HEK293T (cell line): ENCODE measurements around the gene REEP2.

Experiments used
- CTCF ChIA-PET: fragments of 350-600 bp; formaldehyde crosslinking; extraction: SDS; loops from one replicate; lab custom pipeline; 2021; ENCODE audit warnings: antibody characterized with exemption, inconsistent platforms; lab: Yijun Ruan, JAX
- POLR2A ChIA-PET: fragments of 350-600 bp; formaldehyde crosslinking; extraction: SDS; loops from one replicate; lab custom pipeline; 2020; ENCODE audit warnings: antibody characterized with exemption, inconsistent platforms; lab: Yijun Ruan, JAX
- DNase-seq: peaks from one replicate; pipeline ENCODE4 v3.0.0; 2012; ENCODE audit warnings: mixed read lengths; ENCODE audit errors: extremely low spot score
- ARNT ChIP-seq: fragments of 450-650 bp; IDR thresholded peaks from 2 replicates; pipeline ENCODE4 v1.6.1; 2017; ENCODE audit warnings: mild to moderate bottlenecking
- BHLHE40 ChIP-seq: fragments of 450-650 bp; IDR thresholded peaks from 2 replicates; pipeline ENCODE4 v1.6.1; 2016; ENCODE audit warnings: mild to moderate bottlenecking, moderate library complexity, borderline replicate concordance
- CTBP1 ChIP-seq: fragments of 450-650 bp; IDR thresholded peaks from 2 replicates; pipeline ENCODE4 v1.6.1; 2016; ENCODE audit warnings: borderline replicate concordance
- ELF4 ChIP-seq: fragments of 450-650 bp; IDR thresholded peaks from 2 replicates; pipeline ENCODE4 v1.6.1; 2017; ENCODE audit warnings: antibody characterized with exemption
- FOXA1 ChIP-seq: fragments of 450-650 bp; IDR thresholded peaks from 2 replicates; pipeline ENCODE4 v1.6.1; 2016; ENCODE audit warnings: mild to moderate bottlenecking
- FOXK2 ChIP-seq: fragments of 450-650 bp; IDR thresholded peaks from 2 replicates; pipeline ENCODE4 v1.6.1; 2016; ENCODE audit warnings: mild to moderate bottlenecking
- FOXM1 ChIP-seq: fragments of 450-650 bp; IDR thresholded peaks from 2 replicates; pipeline ENCODE4 v1.6.1; 2017; ENCODE audit warnings: mild to moderate bottlenecking, borderline replicate concordance
- HDGF ChIP-seq: fragments of 450-650 bp; IDR thresholded peaks from 2 replicates; pipeline ENCODE4 v1.6.1; 2017; ENCODE audit warnings: antibody characterized with exemption, borderline replicate concordance
- L3MBTL2 ChIP-seq: fragments of 450-650 bp; conservative IDR thresholded peaks from 2 replicates; pipeline ENCODE4 v1.6.1; 2016; ENCODE audit warnings: mild to moderate bottlenecking
- LEF1 ChIP-seq: fragments of 450-650 bp; IDR thresholded peaks from 2 replicates; pipeline ENCODE4 v1.6.1; 2017; ENCODE audit warnings: mild to moderate bottlenecking, borderline replicate concordance
- NFRKB ChIP-seq: fragments of 450-650 bp; IDR thresholded peaks from 2 replicates; pipeline ENCODE4 v1.6.1; 2016; ENCODE audit warnings: mild to moderate bottlenecking, moderate library complexity
- SP1 ChIP-seq: fragments of 450-650 bp; IDR thresholded peaks from 2 replicates; pipeline ENCODE4 v1.6.1; 2017
- SUZ12 ChIP-seq: fragments of 450-650 bp; IDR thresholded peaks from 2 replicates; pipeline ENCODE4 v1.6.1; 2016; ENCODE audit warnings: mild to moderate bottlenecking
- TARDBP ChIP-seq: fragments of 450-650 bp; IDR thresholded peaks from 2 replicates; pipeline ENCODE4 v1.6.1; 2016
- ZNF384 ChIP-seq: fragments of 450-650 bp; IDR thresholded peaks from 2 replicates; pipeline ENCODE4 v1.6.1; 2016
- TF ChIP-seq, protein P1 (sequence below): fragments of 450-650 bp; IDR thresholded peaks from 2 replicates; pipeline ENCODE4 v1.6.1; 2016

Gene REEP2

GRCh38 chr5:138455232-138455930 lies 16.5 kb downstream of the REEP2 start:
- CTCF ChIA-PET = interaction anchor here (0.7 to 1.2 kb wide), 5 partner anchors 10 to 148 kb away, joined by 3 to 5 read pairs (median 3); partner anchors contain the start of gene EGR1
- POLR2A ChIA-PET = interaction anchor here (0.9 to 1.4 kb wide), 4 partner anchors 8 to 88 kb away, joined by 3 to 6 read pairs (median 5); partner anchors contain the start of genes EGR1 and ETF1
- DNase-seq = no peak
- no peak for TF ChIP-seq HDGF
- TF ChIP-seq TARDBP = no peak
- no peak for TF ChIP-seq BHLHE40
- no peak for TF ChIP-seq NFRKB
- no peak for TF ChIP-seq ELF4
- TF ChIP-seq SUZ12 = no peak
- TF ChIP-seq FOXM1 = no peak
- no peak for TF ChIP-seq LEF1
- TF ChIP-seq ZNF384 = no peak
- no peak for TF ChIP-seq ARNT
- TF ChIP-seq FOXA1 = no peak
- no peak for TF ChIP-seq L3MBTL2
- no peak for TF ChIP-seq SP1
- no peak for TF ChIP-seq CTBP1
- TF ChIP-seq, protein P1, sequence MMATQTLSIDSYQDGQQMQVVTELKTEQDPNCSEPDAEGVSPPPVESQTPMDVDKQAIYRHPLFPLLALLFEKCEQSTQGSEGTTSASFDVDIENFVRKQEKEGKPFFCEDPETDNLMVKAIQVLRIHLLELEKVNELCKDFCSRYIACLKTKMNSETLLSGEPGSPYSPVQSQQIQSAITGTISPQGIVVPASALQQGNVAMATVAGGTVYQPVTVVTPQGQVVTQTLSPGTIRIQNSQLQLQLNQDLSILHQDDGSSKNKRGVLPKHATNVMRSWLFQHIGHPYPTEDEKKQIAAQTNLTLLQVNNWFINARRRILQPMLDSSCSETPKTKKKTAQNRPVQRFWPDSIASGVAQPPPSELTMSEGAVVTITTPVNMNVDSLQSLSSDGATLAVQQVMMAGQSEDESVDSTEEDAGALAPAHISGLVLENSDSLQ = no peak
- TF ChIP-seq FOXK2 = no peak

DNA sequence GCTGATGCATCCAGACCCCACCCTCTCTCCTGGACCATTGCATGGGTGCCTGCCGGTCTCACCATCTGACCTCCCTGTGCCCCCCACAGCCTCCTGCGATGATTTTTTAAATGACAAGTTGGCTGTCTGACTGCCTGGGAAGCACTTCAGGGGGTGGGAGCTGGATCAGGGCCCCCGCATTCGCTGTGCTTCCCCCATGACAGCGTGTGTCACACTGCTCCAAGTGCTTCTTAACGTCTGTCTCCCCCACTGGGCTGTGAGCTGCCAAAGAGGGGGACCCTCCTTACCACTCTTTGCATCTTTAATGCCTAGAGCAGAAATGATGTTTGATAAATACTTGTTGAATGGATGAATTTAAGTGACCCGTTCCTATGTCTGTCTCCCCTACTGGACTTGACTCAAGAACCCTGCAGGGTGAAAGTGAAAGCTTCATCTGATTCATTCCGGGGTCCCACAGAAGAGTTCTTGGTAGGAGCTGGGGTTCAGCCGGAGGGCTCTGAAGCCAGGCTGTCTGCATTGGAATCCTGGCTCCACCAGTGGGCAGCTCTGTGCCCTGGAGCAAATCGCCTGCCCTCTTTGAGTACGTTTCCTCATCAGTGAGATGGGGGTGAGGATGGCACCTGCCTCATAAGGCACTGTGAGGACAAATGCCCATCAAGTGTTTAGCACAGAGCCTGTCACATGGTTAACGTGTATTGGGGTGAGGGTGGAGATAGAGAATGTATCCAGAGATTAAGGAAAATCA lies 18.8 kb downstream of the REEP2 start:
- no peak for TF ChIP-seq CTBP1
- no peak for TF ChIP-seq LEF1
- no peak for TF ChIP-seq ZNF384
- no peak for TF ChIP-seq BHLHE40
- TF ChIP-seq FOXM1 = no peak
- TF ChIP-seq L3MBTL2 = no peak
- TF ChIP-seq, protein P1 = no peak
- no peak for TF ChIP-seq SUZ12
- no peak for TF ChIP-seq SP1
- TF ChIP-seq FOXK2 = no peak
- TF ChIP-seq HDGF = no peak
- no peak for TF ChIP-seq ELF4
- no peak for TF ChIP-seq FOXA1
- no peak for TF ChIP-seq NFRKB
- TF ChIP-seq ARNT = no peak
- TF ChIP-seq TARDBP = no peak
- DNase-seq = no peak
- ChIA-PET CTCF (interaction anchor here (0.6 to 2.5 kb wide), 2 partner anchors 25 to 45 kb away, joined by 3 to 10 read pairs; no protein-coding TSS in a partner anchor), POLR2A (no interaction called here)

DNA sequence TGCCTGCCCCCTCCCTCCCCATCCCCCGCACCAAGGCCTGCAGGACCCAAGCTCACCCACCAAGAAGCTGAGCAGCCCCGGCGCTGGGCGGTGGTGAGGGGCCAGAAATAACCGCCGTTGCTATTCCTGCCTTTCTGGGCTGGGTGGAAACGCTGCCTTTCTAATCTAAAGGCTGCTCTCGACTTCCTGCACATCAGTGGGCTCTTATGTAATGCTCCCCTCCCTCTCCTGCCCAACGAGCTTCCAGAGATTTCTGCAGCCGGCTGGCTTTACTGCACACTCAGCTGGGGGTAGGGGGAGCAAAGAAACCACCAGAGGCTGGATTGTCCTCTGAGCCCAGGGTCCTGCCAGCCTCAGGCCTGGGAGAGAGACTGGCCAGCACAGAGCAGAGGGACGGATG lies 19.5 kb downstream of the REEP2 start:
- CTCF ChIA-PET = interaction anchor here (0.6 to 2.5 kb wide), 3 partner anchors 8 to 45 kb away, joined by 3 to 10 read pairs (median 3); no protein-coding TSS in a partner anchor
- no peak for TF ChIP-seq BHLHE40
- TF ChIP-seq, protein P1 = no peak
- TF ChIP-seq L3MBTL2 = no peak
- TF ChIP-seq ARNT = no peak
- no peak for TF ChIP-seq SP1
- TF ChIP-seq HDGF = no peak
- TF ChIP-seq ELF4 = no peak
- no peak for TF ChIP-seq SUZ12
- DNase-seq = no peak
- POLR2A ChIA-PET = no interaction called here

DNA sequence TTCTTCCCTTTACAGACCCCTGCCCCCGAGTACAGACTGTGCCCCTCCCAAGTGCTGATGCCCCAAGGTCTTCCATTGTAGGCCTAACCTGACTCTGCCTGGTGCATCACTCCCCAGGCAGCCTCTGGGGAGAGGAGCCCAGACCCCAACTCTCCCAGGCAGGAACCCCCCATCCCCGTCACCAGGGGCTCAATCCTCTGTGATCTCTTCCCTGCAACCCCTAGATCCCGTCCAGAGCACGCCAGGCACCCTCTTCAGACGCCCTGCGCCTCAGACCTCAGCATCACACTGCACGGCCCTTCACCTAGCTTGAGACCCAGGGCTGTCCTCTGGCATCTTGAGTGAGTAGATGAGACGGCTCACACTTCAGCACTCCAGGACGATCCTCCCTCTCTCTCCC lies 20.0 kb downstream of the REEP2 start:
- TF ChIP-seq ARNT = no peak
- TF ChIP-seq L3MBTL2 = no peak
- no peak for TF ChIP-seq NFRKB
- TF ChIP-seq ELF4 = no peak
- no peak for TF ChIP-seq FOXM1
- no peak for TF ChIP-seq FOXA1
- no peak for TF ChIP-seq SUZ12
- no peak for TF ChIP-seq SP1
- no peak for TF ChIP-seq HDGF
- TF ChIP-seq FOXK2 = no peak
- TF ChIP-seq ZNF384 = no peak
- no peak for TF ChIP-seq TARDBP
- TF ChIP-seq CTBP1 = no peak
- no peak for TF ChIP-seq BHLHE40
- no peak for TF ChIP-seq LEF1
- TF ChIP-seq, protein P1 = no peak
- no peak for DNase-seq
- CTCF ChIA-PET = interaction anchor here (1.2 to 2.5 kb wide), 2 partner anchors 9 to 44 kb away, joined by 3 to 10 read pairs; no protein-coding TSS in a partner anchor
- POLR2A ChIA-PET = no interaction called here

DNA sequence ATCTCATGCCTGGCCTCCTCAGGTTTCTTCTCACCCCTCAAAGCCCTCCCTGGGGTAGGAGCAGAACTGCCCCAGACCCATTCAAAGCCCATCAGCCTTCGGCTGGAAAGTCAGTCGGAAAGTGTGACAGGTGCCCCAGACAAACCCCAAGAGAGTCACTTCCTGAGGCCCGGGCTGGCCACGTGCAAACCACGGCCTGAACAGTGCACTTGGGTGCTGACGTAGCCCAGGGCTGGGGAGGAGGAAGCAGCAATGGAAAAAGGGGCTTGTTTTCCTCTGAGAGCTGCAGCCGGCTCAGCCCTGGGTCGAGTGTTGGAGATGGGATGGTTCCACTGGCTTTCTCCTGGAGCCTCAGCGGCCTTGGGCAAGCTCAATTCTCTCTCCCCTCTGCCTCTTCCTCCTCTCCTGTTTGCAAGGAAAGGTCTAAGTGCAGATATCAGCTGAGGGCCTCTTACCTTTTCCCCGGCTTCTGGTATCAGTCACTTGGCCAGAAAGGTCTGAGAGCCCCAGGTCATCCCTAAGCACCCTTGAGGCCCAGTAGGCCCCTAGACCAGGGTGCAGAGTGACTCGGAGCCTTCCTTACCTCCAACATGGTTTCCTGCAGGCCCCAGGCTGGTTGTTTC lies 20.6 kb downstream of the REEP2 start:
- no peak for DNase-seq
- ChIA-PET POLR2A (no interaction called here), CTCF (interaction anchor here (1.2 kb wide), 1 partner anchor 9 kb away, joined by 3 read pairs; no protein-coding TSS in a partner anchor)
- TF ChIP-seq BHLHE40 (no peak), FOXM1 (no peak), FOXK2 (no peak), SP1 (no peak)
